Epithelial cell of esophagus (primary cell): Measurements from ENCODE around the gene SAP30L.

ENCODE experiments used
- DNase-seq: peaks from one replicate; pipeline ENCODE4 v3.0.0; 2010; ENCODE audit warnings: low read depth
- H3K4me3 ChIP-seq: 2 replicates; pipeline ENCODE4 v1.5.1; 2011; ENCODE audit warnings: mild to moderate bottlenecking, low read length, control low read depth
- CTCF ChIP-seq: IDR thresholded peaks from 2 replicates; pipeline ENCODE4 v1.5.1; 2011; ENCODE audit warnings: low read depth, mild to moderate bottlenecking, low read length, control low read depth, inconsistent platforms; ENCODE audit not compliant: insufficient read depth; ENCODE audit errors: missing control alignments

Gene SAP30L

GRCh38 chr5:154474396-154475334, 28.9 kb downstream of the SAP30L start:
- no peak for TF ChIP-seq CTCF
- no peak overlapping the region for H3K4me3 ChIP-seq

GRCh38 chr5:154475591-154476353, 30.0 kb downstream of the SAP30L start:
- no peak for TF ChIP-seq CTCF
- H3K4me3 ChIP-seq, result no peak overlapping the region
- DNase-seq, result no peak

More at GRCh38 chr5:154474396-154475334, 28.9 kb downstream of the SAP30L start:
- no peak for DNase-seq

- H3K4me3 ChIP-seq, result no peak overlapping the region
- no peak for TF ChIP-seq CTCF
- no peak for DNase-seq
Measured at GRCh38 chr5:154476354-154477205, 30.8 kb downstream of the SAP30L start.

GRCh38 chr5:154477382-154478223, 31.8 kb downstream of the SAP30L start:
- DNase-seq, result peak; percentile 20
- TF ChIP-seq CTCF, result no peak
- peak overlapping the region; percentile 1 for H3K4me3 ChIP-seq

GRCh38 chr5:154478224-154478565, 32.4 kb downstream of the SAP30L start, which contains the start of gene HAND1:
HAND1 (minus strand) TSS chr5:154478227; CDS start chr5:154478008, 219 bp downstream.
- TF ChIP-seq CTCF, result no peak
- peak; percentile 49 for DNase-seq
- H3K4me3 ChIP-seq, result peak within 1 kb of the TSS; percentile 1

GRCh38 chr5:154478752-154479159, 33.0 kb downstream of the SAP30L start:
- H3K4me3 ChIP-seq, result no peak overlapping the region
- no peak for DNase-seq

More at GRCh38 chr5:154478752-154479159, 33.0 kb downstream of the SAP30L start:
- no peak for TF ChIP-seq CTCF
